PFSK-1 (cell line): ENCODE measurements around the gene SLC66A2.

Source experiments
- FOXP2 ChIP-seq: optimal IDR thresholded peaks from 2 replicates; pipeline ENCODE3; 2011; ENCODE audit warnings: borderline replicate concordance, control low read depth, inconsistent platforms; ENCODE audit not compliant: insufficient read depth; ENCODE audit errors: extremely low read length, extremely low read depth
- POLR2AphosphoS5 ChIP-seq: IDR thresholded peaks from 2 replicates; pipeline ENCODE4 v1.6.1; 2012; ENCODE audit warnings: low read depth, mild to moderate bottlenecking, control low read depth, low read length, moderate library complexity
- SIN3A ChIP-seq: IDR thresholded peaks from 2 replicates; pipeline ENCODE4 v1.6.1; 2012; ENCODE audit warnings: mild to moderate bottlenecking, low read length, moderate library complexity, borderline replicate concordance; ENCODE audit not compliant: insufficient read depth
- TAF1 ChIP-seq: IDR thresholded peaks from 2 replicates; pipeline ENCODE4 v1.6.1; 2012; ENCODE audit warnings: low read length, control low read depth, borderline replicate concordance; ENCODE audit not compliant: insufficient read depth
- TF ChIP-seq, protein P1 (sequence below), 2 experiments: IDR thresholded peaks; 2 replicates each; pipeline versions ENCODE4 v1.6.1 to v1.8.0; 2011 to 2012; ENCODE audit warnings: low read depth in 2 of 2, low read length in 2 of 2, control low read depth in 1 of 2, inconsistent platforms in 1 of 2, mild to moderate bottlenecking in 1 of 2, moderate library complexity in 1 of 2; ENCODE audit not compliant: insufficient read depth in 1 of 2

DNA sequence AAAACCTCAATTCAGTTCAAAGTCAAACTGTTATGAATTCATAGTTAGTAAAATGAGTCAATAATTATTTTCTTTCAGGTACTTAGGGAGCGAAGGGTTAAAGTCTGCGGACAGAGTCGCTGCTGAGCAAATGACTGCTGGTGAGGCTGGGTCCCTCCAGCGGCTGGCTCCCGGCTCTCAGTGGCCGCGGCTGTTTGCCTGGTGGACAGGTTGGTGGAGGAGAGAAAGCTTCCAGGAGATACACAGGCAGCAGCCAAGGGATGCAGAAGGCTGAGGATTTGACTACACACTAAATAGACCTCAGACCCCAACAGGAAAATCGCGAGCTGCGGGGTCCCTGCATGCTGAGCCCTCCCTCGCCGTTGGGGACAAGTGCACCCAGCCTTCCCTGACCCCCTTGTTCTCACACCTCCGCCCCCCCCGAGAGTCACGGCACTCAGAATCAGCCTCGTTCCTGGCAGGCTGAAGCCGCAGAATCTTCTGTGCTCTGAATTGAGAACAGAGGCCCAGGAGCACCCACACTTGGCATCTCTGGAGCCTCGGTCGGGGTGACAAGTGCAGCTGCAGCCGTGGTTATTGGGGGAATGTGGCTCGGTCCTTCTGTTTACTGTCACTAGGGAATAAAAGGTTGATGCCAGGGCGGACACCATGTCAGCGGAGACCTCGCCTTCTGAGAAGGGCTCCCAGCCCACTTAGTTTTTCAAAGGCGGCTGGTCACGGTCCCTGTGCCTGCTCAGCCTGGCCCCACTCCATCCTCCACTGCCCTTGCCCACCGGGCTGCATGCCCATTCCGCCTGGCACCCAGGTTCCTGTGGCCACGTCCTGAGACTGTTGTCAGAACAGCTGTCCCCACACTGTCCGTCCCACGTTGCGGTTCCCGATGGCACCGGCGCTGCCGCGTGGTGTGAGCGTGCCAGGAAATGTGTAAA is 74.0 kb downstream of the SLC66A2 start:
- TF ChIP-seq POLR2AphosphoS5: no peak
- TF ChIP-seq SIN3A: no peak
- TF ChIP-seq, protein P1, sequence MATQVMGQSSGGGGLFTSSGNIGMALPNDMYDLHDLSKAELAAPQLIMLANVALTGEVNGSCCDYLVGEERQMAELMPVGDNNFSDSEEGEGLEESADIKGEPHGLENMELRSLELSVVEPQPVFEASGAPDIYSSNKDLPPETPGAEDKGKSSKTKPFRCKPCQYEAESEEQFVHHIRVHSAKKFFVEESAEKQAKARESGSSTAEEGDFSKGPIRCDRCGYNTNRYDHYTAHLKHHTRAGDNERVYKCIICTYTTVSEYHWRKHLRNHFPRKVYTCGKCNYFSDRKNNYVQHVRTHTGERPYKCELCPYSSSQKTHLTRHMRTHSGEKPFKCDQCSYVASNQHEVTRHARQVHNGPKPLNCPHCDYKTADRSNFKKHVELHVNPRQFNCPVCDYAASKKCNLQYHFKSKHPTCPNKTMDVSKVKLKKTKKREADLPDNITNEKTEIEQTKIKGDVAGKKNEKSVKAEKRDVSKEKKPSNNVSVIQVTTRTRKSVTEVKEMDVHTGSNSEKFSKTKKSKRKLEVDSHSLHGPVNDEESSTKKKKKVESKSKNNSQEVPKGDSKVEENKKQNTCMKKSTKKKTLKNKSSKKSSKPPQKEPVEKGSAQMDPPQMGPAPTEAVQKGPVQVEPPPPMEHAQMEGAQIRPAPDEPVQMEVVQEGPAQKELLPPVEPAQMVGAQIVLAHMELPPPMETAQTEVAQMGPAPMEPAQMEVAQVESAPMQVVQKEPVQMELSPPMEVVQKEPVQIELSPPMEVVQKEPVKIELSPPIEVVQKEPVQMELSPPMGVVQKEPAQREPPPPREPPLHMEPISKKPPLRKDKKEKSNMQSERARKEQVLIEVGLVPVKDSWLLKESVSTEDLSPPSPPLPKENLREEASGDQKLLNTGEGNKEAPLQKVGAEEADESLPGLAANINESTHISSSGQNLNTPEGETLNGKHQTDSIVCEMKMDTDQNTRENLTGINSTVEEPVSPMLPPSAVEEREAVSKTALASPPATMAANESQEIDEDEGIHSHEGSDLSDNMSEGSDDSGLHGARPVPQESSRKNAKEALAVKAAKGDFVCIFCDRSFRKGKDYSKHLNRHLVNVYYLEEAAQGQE (IDR thresholded peaks at IDR 0.05; ENCODE audit: insufficient read depth in 1 of 2, low read depth in 2 of 2, low read length in 2 of 2): no peak
- no peak for TF ChIP-seq FOXP2
- no peak for TF ChIP-seq TAF1
